GM19025 (cell line): Measurements from ENCODE around the gene FOXP2.
"Not testable (repeated sequence)": the region's sequence is repeated elsewhere in the genome, so short reads cannot be mapped to it uniquely, and the experiment has no call there.

ENCODE experiments used
- ATAC-seq: cut with Tn5 transposase; IDR thresholded peaks from one replicate; pipeline ENCODE4 v1.9.1; 2021; ENCODE audit warnings: mild to moderate bottlenecking, low read depth, moderate library complexity; ENCODE audit not compliant: unreplicated experiment

The FOXP2 gene

DNA sequence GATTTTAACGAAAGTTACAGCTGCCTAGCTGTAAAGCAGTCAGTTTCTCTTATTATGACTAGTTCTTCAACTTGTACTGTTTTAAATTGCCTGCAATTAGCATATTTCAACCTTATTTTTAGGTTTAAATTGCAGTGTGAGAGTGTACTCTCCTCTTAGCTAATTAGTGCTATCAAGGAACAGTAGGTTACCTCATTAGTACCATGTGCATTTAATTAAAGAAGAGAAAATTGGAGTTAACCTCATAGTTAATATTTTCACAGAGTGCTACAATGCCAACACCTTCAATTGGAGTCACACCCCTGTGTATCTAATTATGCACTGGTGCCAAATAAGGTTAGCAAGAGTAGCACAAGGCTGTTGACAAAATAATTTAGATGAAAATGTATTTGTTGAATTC, 154.6 kb downstream of the FOXP2 start:
- ATAC-seq = no peak

- ATAC-seq = no peak
Observed at GRCh38 chr7:114574384-114574783, 159.8 kb downstream of the FOXP2 start.

- ATAC-seq = no peak
Observed at GRCh38 chr7:114575098-114575497, 160.5 kb downstream of the FOXP2 start.

- not testable (repeated sequence) for ATAC-seq
Observed at GRCh38 chr7:114580963-114581362, 166.3 kb downstream of the FOXP2 start.

GRCh38 chr7:114588506-114588905, 173.9 kb downstream of the FOXP2 start:
- ATAC-seq = no peak

DNA sequence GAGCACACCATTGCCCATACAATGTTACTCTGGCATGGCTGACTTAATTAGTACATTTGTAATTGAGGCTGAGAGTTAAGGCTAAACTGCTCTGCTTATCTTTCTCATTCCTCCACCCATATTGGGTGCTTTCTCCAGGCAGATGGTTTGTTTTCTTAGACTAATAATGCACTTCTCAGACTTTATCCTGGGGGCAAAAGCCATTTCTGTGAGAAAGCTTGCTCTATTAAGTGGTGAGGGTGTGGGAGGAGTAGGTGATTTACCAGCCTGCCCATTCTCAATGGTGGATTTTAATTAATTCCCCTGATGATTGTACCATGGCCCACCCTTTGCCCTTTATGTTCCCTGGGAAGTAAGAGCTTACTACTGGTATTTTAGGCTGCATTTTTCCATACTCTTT, 174.8 kb downstream of the FOXP2 start:
- ATAC-seq = no peak

DNA sequence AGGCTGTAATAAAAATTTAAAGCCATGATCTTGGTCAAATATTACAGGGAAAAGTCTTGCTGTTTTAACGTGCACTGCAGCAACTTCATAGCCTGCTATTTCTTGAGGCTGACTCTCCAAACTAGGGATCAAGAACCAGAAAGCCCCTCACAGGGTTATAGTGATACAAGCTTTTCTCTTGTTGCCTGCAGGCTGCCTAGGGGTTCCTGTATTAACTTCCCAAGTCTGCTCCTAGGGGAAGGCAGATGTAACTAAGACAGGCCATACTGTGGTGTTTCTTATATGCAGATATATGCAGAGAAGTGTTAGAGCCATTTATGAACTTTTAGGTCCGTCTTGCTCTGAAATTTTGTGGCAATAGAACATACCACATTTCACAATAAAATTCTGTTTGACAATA, 175.7 kb downstream of the FOXP2 start:
- ATAC-seq = no peak

DNA sequence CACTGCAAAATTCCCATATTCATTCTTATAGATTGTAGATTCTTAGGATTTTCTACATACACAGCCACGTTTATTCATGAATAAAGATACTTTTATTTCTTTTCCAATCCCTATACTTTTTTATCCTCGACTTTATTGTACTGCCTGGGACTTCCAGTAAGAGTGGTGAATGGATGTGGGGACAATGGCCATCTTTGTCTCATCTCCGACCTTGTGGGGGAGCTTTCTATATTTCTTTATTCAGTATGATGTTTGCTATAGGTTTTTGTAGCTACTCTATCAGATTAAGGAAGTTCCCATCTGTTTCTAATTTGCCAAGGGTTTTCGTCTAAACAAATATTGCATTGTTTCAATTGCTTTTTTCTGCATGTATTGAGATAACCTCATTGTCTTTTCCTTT, 184.3 kb downstream of the FOXP2 start:
- no peak for ATAC-seq

- ATAC-seq = no peak
Observed at GRCh38 chr7:114606100-114606499, 191.5 kb downstream of the FOXP2 start.

- ATAC-seq = not testable (repeated sequence)
Observed at GRCh38 chr7:114608822-114609221, 194.2 kb downstream of the FOXP2 start.

GRCh38 chr7:114620208-114620607, 205.6 kb downstream of the FOXP2 start:
- no peak for ATAC-seq

- no peak for ATAC-seq
Observed at GRCh38 chr7:114622221-114622620, 207.6 kb downstream of the FOXP2 start.

DNA sequence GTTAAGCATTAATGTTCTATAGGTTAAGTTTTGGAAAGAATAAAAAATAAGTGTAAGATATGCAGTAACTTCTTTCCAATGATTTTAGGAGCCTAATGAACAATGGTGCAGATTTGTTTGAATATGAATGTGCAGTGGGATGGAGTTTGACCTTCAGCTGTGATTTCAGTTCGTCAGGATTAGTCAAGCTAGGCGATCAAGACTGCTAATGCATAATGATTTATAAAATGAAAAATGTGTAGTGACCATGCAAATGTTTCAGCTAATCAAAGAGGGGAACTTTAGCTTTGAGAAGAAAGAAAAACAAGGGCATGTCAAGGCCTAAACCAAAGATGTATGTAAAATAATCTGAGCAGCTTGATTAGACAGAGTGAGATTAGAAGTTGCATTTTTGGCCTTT, 208.5 kb downstream of the FOXP2 start:
- ATAC-seq = no peak

DNA sequence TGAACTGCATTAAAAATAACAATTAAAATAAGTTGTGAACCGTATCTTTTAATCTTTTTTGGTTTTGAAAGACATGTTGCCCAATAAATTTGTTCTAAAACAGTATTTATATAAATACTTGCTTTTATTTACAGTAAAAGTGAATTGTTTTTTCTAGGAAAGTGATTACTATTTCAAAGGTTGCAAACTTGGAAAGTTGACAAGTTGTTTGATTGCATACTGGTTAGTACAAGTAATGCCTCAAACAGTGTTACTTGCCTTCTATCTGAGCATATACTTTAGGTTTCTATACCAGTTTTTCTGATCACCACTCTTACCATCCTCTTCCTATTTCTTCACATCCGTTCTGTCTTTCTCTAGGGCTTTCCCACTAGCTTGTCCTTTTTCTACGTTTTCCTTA, 212.6 kb downstream of the FOXP2 start:
- ATAC-seq = no peak

GRCh38 chr7:114628362-114628761, 213.7 kb downstream of the FOXP2 start:
- no peak for ATAC-seq

GRCh38 chr7:114629762-114630161, 215.1 kb downstream of the FOXP2 start:
- no peak for ATAC-seq

DNA sequence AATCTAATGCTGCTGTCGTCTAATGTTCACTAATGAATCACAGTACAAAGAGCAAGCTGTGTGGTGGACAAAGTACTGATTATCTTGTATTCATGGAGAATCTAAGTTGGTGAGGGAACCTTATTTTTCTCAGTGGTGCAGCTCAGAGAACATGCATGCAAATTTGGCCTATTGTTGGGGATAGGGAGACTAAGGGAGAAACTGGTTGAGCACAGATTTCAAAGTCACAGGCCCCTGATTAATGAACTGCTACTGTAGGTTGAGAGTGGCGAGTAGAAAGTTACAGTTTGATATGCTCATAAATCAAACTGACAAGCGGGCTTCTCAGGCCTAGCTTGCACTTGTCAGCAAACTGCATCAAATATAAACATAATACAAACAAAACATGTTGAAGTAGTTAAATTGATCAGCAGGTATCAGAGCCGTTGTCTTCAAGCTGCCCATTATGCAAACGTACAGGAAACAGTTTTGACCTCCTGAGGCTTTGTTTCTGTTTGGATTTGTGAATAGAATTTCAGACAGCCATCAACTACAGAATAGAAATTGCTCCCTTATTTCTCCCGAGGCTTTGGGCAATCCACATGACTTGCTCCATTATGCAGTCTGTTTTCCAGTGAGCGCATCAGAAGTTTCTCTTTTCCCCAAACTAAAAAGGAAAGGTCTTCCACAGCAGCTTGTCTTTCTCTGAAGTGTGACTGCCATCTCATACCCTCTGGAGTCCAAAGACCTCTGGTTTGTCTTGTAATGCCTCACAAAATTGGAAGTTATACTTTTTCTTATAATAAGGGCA, 215.8 kb downstream of the FOXP2 start:
- no peak for ATAC-seq

DNA sequence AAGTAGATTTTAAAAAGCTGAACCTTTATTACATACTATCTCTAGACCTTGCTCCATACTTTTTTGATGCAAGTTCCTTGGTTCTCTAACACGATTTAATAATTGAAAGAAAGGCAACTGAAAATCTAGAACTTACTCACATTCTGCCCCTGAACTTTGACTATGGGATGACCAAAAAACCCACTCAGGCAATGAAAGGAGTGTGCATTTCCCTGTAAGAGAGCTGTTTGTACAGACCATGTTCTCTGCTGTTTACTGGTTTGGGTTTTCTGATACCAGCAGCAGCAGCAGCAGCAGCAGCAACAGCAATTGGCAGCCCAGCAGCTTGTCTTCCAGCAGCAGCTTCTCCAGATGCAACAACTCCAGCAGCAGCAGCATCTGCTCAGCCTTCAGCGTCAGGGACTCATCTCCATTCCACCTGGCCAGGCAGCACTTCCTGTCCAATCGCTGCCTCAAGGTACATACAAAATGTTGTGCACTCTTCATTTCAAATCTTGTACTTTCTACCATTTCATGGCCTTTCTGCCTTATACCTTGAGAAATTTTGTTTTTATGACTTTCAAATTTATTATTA, 216.7 kb downstream of the FOXP2 start:
- ATAC-seq = no peak

DNA sequence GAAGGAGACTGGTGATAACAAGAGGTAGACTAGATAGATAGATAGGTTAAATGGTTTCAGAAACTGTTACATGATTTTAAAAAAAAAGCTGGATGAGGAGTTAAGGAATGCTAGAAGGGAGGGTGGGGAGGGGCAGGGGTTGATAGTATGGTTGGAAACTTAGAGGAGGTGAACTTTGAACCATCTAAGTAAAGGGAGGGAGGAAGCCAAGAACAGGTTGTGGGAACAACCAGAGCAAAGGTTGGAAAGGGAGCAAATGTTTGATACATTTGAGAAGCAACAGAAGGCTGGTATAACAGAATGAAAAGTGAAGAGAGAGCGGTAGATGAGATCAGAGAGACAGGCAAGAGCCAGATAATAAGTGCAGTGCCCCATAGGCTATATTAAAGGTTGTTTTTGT, 224.8 kb downstream of the FOXP2 start:
- no peak for ATAC-seq

GRCh38 chr7:114644455-114644854, 229.8 kb downstream of the FOXP2 start:
- ATAC-seq = no peak

GRCh38 chr7:114645451-114645850, 230.8 kb downstream of the FOXP2 start:
- ATAC-seq = no peak

DNA sequence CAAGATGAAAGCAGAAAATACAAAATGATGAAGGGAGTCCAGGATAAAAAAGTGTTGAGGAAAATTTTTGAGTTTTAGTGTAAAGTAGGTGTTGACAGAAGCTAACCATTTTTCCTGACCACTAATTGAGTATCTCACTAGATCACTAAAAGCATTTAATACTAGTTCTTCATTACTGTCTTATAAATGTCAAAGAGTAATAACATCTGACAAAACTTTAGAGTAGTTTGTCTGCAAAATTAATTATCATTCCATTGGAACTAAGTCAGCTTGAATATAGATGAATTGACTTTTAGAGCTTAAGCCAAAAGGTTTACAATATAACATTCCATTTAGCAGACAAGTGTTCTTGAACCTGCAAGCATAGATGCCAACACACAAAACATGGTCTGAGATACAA, 232.9 kb downstream of the FOXP2 start:
- no peak for ATAC-seq
